Kidney (tissue), 14 donors: ENCODE data around the gene NME7. TPM values are rescaled to one million over a fixed set of nuclear protein-coding genes. Genes with fewer than 3 reads are reported as not detected.
A peak's percentile ranks its signal among the peaks of the same experiment; 100 is the strongest.

ENCODE experiments used
- DNase-seq, 5 donors: peaks; one replicate each; pipeline ENCODE4 v3.0.0-alpha.2; 2013 to 2020
- FAIRE-seq: peaks from 2 replicates; lab custom pipeline; 2012; peaks lifted over from hg19 to GRCh38; lab: Jason Lieb, UNC
- H3K27ac ChIP-seq, 2 donors: one replicate each; pipeline ENCODE4 v1.7.0; 2013; ENCODE audit warnings: low read depth in 2 of 2, low read length in 2 of 2, inconsistent platforms in 1 of 2
- H3K27me3 ChIP-seq: one replicate; pipeline ENCODE4 v1.7.1; 2013; ENCODE audit warnings: low read length, inconsistent platforms; ENCODE audit not compliant: control insufficient read depth, insufficient read depth
- H3K36me3 ChIP-seq, 3 donors: one replicate each; pipeline versions ENCODE4 v1.7.0 to v1.7.1; 2013; ENCODE audit warnings: low read length in 3 of 3, control low read depth in 1 of 3, inconsistent platforms in 1 of 3; ENCODE audit not compliant: insufficient read depth in 3 of 3, control insufficient read depth in 2 of 3
- H3K4me1 ChIP-seq, 3 donors: one replicate each; pipeline versions ENCODE4 v1.7.0 to v1.7.1; 2013; ENCODE audit warnings: low read length in 3 of 3, inconsistent platforms in 1 of 3, low read depth in 1 of 3; ENCODE audit not compliant: control insufficient read depth in 2 of 3, insufficient read depth in 2 of 3
- H3K4me3 ChIP-seq, 3 donors: one replicate each; pipeline versions ENCODE4 v1.7.0 to v1.8.1; 2013; ENCODE audit warnings: low read length in 3 of 3, control low read depth in 1 of 3, inconsistent platforms in 1 of 3
- H3K9ac ChIP-seq, 3 donors: one replicate each; pipeline versions ENCODE4 v1.7.0 to v1.7.1; 2013; ENCODE audit warnings: low read length in 3 of 3, control low read depth in 1 of 3, inconsistent platforms in 1 of 3
- H3K9me3 ChIP-seq, 3 donors: one replicate each; pipeline versions ENCODE4 v1.7.0 to v1.7.1; 2013; ENCODE audit warnings: low read length in 3 of 3, control low read depth in 1 of 3, inconsistent platforms in 1 of 3; ENCODE audit not compliant: control insufficient read depth in 2 of 3, insufficient read depth in 1 of 3
- intact Hi-C: fragments of 100-400 bp; cut with DNase I; formaldehyde crosslinking; loops from one replicate; pipeline ENCODE4 v1.11.1; 2022
- polyA plus RNA-seq: library from polyadenylated mRNA; stranded (reverse); fragments of 350-450 nt; fragmentation: Illumina TruSeq; extraction: RNeasy Lipid Tissue Mini Kit (QIAGEN cat#74804); gene quantifications from one replicate; pipeline ENCODE4 v1.2.3, GENCODE V29; 2014; ENCODE audit warnings: low read depth, low replicate concordance; ENCODE audit not compliant: insufficient read depth
- total RNA-seq: library from RNA; stranded (reverse); fragmentation: NEBNext Ultra II Directional; extraction: Animal tissue kit (Norgen Biotek cat#: 25700); gene quantifications from one replicate; pipeline ENCODE4 v1.2.1, GENCODE V29; 2021
- TF ChIP-seq, protein P1 (sequence below): IDR thresholded peaks from 3 replicates; pipeline ENCODE4 v1.5.1; 2012; ENCODE audit warnings: mild to moderate bottlenecking, moderate library complexity, borderline replicate concordance; ENCODE audit not compliant: insufficient read depth; ENCODE audit errors: extremely low read depth
- donor health status: control.
- donor health status: control.
- donor health status: control.
- donor health status: control.
- donor health status: control.
- donor health status: DM: yes; HTN: yes; CAD: no.
- donor health status: Normal renal cell carcinoma (clear cell type).

NME7 gene
- total and polyA plus RNA-seq, 2 donors from 2014 or later, result 13.7 to 31.9 TPM

DNA sequence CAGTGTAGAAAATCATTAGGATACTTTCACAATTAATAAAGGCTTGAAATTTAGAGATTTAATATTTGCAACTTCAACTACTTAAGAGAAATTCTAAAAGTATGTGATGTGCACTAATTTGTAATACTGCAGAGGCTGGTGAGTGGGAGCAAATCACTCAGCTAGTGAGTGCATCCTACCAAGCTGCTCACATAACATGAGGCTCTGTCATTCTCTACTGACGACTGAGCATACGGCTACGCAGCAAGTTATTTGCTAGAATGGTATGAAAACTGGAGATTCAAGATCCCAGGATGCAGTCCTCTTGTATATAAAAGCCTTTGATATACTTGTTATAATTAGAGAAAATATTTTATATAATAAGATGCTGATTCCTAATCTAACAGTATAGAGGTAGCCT is 171.0 kb downstream of the NME7 start:
- peak in 1 of 5 donors; percentile 3 for DNase-seq
- Histone ChIP-seq H3K9me3 (no peaks in the 10 kb centered on the region), H3K36me3 (no peaks in the 10 kb centered on the region), H3K4me3 (no peak overlapping the region), H3K9ac (no peak overlapping the region), H3K4me1 (no peaks in the 10 kb centered on the region), H3K27ac (no peak overlapping the region), H3K27me3 (no peaks in the 10 kb centered on the region)
- intact Hi-C loops, result no loop called here
- FAIRE-seq, result no peak
- TF ChIP-seq, protein P1, sequence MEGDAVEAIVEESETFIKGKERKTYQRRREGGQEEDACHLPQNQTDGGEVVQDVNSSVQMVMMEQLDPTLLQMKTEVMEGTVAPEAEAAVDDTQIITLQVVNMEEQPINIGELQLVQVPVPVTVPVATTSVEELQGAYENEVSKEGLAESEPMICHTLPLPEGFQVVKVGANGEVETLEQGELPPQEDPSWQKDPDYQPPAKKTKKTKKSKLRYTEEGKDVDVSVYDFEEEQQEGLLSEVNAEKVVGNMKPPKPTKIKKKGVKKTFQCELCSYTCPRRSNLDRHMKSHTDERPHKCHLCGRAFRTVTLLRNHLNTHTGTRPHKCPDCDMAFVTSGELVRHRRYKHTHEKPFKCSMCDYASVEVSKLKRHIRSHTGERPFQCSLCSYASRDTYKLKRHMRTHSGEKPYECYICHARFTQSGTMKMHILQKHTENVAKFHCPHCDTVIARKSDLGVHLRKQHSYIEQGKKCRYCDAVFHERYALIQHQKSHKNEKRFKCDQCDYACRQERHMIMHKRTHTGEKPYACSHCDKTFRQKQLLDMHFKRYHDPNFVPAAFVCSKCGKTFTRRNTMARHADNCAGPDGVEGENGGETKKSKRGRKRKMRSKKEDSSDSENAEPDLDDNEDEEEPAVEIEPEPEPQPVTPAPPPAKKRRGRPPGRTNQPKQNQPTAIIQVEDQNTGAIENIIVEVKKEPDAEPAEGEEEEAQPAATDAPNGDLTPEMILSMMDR, result no peak

DNA sequence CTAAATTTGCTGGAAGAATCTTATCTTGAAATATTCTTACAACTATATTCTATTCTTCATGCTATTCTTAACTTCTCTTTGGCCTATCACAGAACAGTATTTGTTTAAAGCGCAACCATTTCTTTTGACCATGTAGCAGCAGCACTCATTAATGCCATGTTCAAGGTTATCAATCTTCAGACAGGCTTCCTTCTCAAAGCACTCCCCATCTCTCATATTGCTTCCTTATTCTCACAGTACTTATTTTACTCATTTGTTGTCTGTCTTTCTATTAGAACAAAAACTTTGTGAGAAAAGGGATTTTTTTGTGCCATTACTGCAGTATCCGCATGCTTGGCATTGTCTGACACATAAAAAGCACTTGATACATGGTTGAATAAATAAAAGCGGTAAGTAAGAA is 171.4 kb downstream of the NME7 start:
- DNase-seq (no peak), FAIRE-seq (no peak)
- Histone ChIP-seq H3K9ac (no peak overlapping the region), H3K4me1 (no peaks in the 10 kb centered on the region), H3K27ac (no peak overlapping the region), H3K9me3 (no peaks in the 10 kb centered on the region), H3K4me3 (no peak overlapping the region), H3K27me3 (no peaks in the 10 kb centered on the region), H3K36me3 (no peaks in the 10 kb centered on the region)
- intact Hi-C loops, result no loop called here
- TF ChIP-seq, protein P1, result no peak

DNA sequence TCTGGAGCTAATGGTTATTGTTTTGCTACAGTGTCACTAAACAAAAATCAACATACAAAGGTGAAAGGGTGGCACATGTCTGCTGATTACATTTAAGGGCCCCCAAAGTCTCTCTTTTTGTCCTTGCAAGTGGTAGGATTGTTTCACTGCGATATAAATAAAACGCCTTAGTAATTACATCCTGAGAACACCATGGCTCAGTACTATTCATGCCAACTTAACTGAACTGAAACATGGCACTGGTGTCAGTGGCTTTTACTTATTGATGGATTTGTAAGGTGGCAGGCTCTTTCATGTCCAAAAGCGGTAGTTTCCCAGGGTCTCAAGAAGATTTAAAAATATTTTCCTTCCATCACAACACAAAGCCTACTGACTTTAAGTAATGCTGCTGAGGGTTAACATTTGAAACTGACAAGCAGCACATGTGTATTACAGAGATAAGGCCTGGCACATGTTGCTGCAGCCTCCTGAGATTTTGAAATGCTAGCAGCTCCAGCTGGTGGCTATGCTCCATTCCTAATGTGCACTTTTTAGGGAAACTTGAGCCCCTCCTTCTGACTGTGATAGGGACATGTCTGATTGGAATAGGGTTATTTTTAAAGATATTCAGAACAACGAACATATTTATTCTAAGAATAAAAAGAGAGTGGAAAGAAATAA is 174.3 kb downstream of the NME7 start:
- Histone ChIP-seq H3K27me3 (no peaks in the 10 kb centered on the region), H3K4me1 (no peaks in the 10 kb centered on the region), H3K9me3 (no peaks in the 10 kb centered on the region), H3K9ac (no peak overlapping the region), H3K36me3 (no peaks in the 10 kb centered on the region), H3K27ac (no peak overlapping the region), H3K4me3 (no peak overlapping the region)
- FAIRE-seq (no peak), DNase-seq (peak in 1 of 5 donors; percentile 45)
- TF ChIP-seq, protein P1, result peak; percentile 22
- intact Hi-C loops, result no loop called here

DNA sequence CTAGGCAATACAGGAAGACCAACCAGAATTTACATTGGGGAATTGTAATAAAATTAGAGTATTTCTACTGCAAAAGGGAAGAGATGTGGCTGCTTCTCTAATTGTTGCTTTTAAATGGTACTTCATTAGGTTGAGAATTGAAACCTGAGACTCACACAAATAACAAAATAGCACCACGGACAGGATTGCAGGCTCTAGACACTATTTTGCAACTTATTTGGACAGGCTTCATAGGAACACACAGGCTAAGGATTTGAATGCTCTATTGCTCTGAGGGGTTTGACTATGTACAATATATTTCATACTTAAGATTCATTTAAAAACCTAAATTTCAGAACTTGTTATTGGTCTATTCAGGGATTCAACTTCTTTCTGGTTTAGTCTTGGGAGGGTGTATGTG is 181.5 kb downstream of the NME7 start:
- no peaks in the 10 kb centered on the region for H3K4me1 ChIP-seq
- intact Hi-C loops, result no loop called here
- no peaks in the 10 kb centered on the region for H3K36me3 ChIP-seq
- DNase-seq (no peak), FAIRE-seq (no peak)
- H3K27ac ChIP-seq, result no peak overlapping the region
- no peak overlapping the region for H3K9ac ChIP-seq
- TF ChIP-seq, protein P1, result no peak
- H3K9me3 ChIP-seq, result no peaks in the 10 kb centered on the region
- no peaks in the 10 kb centered on the region for H3K27me3 ChIP-seq
- no peak overlapping the region for H3K4me3 ChIP-seq
